K562 (cell line): ENCODE data around the gene B3GALT6.

Experiments
- BRCA1 ChIP-seq, 2 experiments: fragments of 450-650 bp in 1 of 2; sonication (generic) in 1 of 2; formaldehyde crosslinking in 1 of 2; IDR thresholded peaks; 2 replicates each; pipeline versions ENCODE4 v1.5.0 to v1.6.1; 2017 to 2020; ENCODE audit warnings: mild to moderate bottlenecking in 1 of 2, missing genetic modification reagents in 1 of 2
- GABPA ChIP-seq: fragments of 200-800 bp; sonication (Bioruptor generic); conservative IDR thresholded peaks from 2 replicates; pipeline ENCODE4 v1.6.1; 2016; ENCODE audit warnings: low read depth, missing genetic modification characterization, missing compliant biosample characterization
- SP1 ChIP-seq: sonication (generic); formaldehyde crosslinking; IDR thresholded peaks from 2 replicates; pipeline ENCODE4 v1.8.1; 2022; ENCODE audit warnings: mild to moderate bottlenecking, missing genetic modification reagents
- SRF ChIP-seq, 2 experiments: fragments of 250-450, 450-650 bp in 1 of 2; sonication (Bioruptor Pico) in 1 of 2; sonication (generic) in 1 of 2; formaldehyde crosslinking; IDR thresholded peaks; 2 replicates each; pipeline versions ENCODE4 v1.5.0 to v1.5.1; 2020 to 2022; ENCODE audit warnings: mild to moderate bottlenecking in 1 of 2, missing genetic modification reagents in 1 of 2
- ZNF384 ChIP-seq: IDR thresholded peaks from 2 replicates; pipeline ENCODE4 v1.6.1; 2012; ENCODE audit warnings: low read depth, low read length, improper control_type of control experiment
- ZNF766 ChIP-seq: fragments of 200-800 bp; sonication (Bioruptor generic); conservative IDR thresholded peaks from 2 replicates; pipeline ENCODE4 v1.6.1; 2016; ENCODE audit warnings: missing genetic modification characterization, missing compliant biosample characterization

DNA sequence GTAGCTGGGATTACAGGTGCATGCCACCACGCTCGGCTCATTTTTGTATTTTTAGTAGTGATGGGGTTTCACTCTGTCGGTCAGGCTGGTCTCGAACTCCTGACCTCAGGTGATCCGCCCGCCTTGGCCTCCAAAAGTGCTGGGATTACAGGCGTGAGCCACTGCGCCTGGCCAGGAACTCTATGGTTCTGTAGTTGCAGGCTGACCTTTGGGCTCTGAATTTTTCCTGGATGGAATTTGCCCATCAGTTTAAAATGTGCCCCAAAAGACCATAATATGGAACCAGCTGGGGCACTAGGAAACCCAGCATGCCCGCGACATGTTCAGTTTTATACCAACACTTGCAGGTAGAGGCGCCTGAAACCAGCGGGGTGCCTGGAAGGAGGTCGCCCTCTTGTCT is 46.6 kb downstream of the B3GALT6 start:
- no peak for TF ChIP-seq BRCA1 (IDR thresholded peaks at IDR 0.05)
- TF ChIP-seq BRCA1 (CRISPR knock-in tag; IDR thresholded peaks at IDR 0.05), result no peak
- no peak for TF ChIP-seq ZNF384
- TF ChIP-seq ZNF766 (CRISPR knock-in tag), result no peak
- no peak for TF ChIP-seq SP1
- no peak for TF ChIP-seq SRF (CRISPR knock-in tag; IDR thresholded peaks at IDR 0.05)
- TF ChIP-seq GABPA, result no peak
